ENCODE measurements around the gene MARCHF10. TPM values are rescaled to one million over a fixed set of nuclear protein-coding genes. Genes with fewer than 3 reads are reported as not detected.

Gene MARCHF10
- polyA plus RNA-seq, 4 donors, result 0.50 to 2.0 (median 1.0) TPM

GRCh38 chr17:62755141-62755851 lies 52.8 kb downstream of the MARCHF10 start:
- DNase-seq (ENCODE audit: low read depth in 4 of 4, low spot score in 3 of 4), result no peak

GRCh38 chr17:62754631-62755030 lies 53.5 kb downstream of the MARCHF10 start:
- DNase-seq (ENCODE audit: low read depth in 4 of 4, low spot score in 3 of 4), result no peak

GRCh38 chr17:62753562-62753961 lies 54.6 kb downstream of the MARCHF10 start:
- DNase-seq (ENCODE audit: low read depth in 4 of 4, low spot score in 3 of 4), result no peak

GRCh38 chr17:62751060-62751691 lies 56.9 kb downstream of the MARCHF10 start:
- DNase-seq (ENCODE audit: low read depth in 4 of 4, low spot score in 3 of 4), result no peak

- DNase-seq (ENCODE audit: low read depth in 4 of 4, low spot score in 3 of 4), result no peak
Measured at GRCh38 chr17:62750631-62751051, 57.5 kb downstream of the MARCHF10 start.

- no peak for DNase-seq (ENCODE audit: low read depth in 4 of 4, low spot score in 3 of 4)
Measured at GRCh38 chr17:62749926-62750325, 58.2 kb downstream of the MARCHF10 start.

GRCh38 chr17:62746941-62747340 lies 61.2 kb downstream of the MARCHF10 start:
- no peak for DNase-seq (ENCODE audit: low read depth in 4 of 4, low spot score in 3 of 4)

GRCh38 chr17:62745806-62746205 lies 62.3 kb downstream of the MARCHF10 start:
- DNase-seq (ENCODE audit: low read depth in 4 of 4, low spot score in 3 of 4), result no peak

- DNase-seq (ENCODE audit: low read depth in 4 of 4, low spot score in 3 of 4), result no peak
Measured at GRCh38 chr17:62744259-62744658, 63.9 kb downstream of the MARCHF10 start.

- no peak for DNase-seq (ENCODE audit: low read depth in 4 of 4, low spot score in 3 of 4)
Measured at GRCh38 chr17:62741290-62741689, 66.8 kb downstream of the MARCHF10 start.

- DNase-seq (ENCODE audit: low read depth in 4 of 4, low spot score in 3 of 4), result no peak
Measured at GRCh38 chr17:62739645-62740388, 68.3 kb downstream of the MARCHF10 start.

- DNase-seq (ENCODE audit: low read depth in 4 of 4, low spot score in 3 of 4), result no peak
Measured at GRCh38 chr17:62738281-62738680, 69.8 kb downstream of the MARCHF10 start.

GRCh38 chr17:62737513-62737912 lies 70.6 kb downstream of the MARCHF10 start:
- no peak for DNase-seq (ENCODE audit: low read depth in 4 of 4, low spot score in 3 of 4)

- DNase-seq (ENCODE audit: low read depth in 4 of 4, low spot score in 3 of 4), result no peak
Measured at GRCh38 chr17:62735044-62735651, 73.0 kb downstream of the MARCHF10 start.

GRCh38 chr17:62732125-62732524 lies 76.0 kb downstream of the MARCHF10 start:
- no peak for DNase-seq (ENCODE audit: low read depth in 4 of 4, low spot score in 3 of 4)

GRCh38 chr17:62727916-62728672 lies 80.0 kb downstream of the MARCHF10 start:
- DNase-seq (ENCODE audit: low read depth in 4 of 4, low spot score in 3 of 4), result no peak

- DNase-seq (ENCODE audit: low read depth in 4 of 4, low spot score in 3 of 4), result no peak
Measured at GRCh38 chr17:62725791-62726249, 82.3 kb downstream of the MARCHF10 start.

GRCh38 chr17:62724398-62725146 lies 83.5 kb downstream of the MARCHF10 start:
- DNase-seq (ENCODE audit: low read depth in 4 of 4, low spot score in 3 of 4), result peak in 1 of 4 donors; percentile 32

- DNase-seq (ENCODE audit: low read depth in 4 of 4, low spot score in 3 of 4), result no peak
Measured at GRCh38 chr17:62723842-62724241, 84.3 kb downstream of the MARCHF10 start.

GRCh38 chr17:62722625-62723024 lies 85.5 kb downstream of the MARCHF10 start:
- no peak for DNase-seq (ENCODE audit: low read depth in 4 of 4, low spot score in 3 of 4)
